Measurements from ENCODE around the gene HOXB13. TPM values are rescaled to one million over a fixed set of nuclear protein-coding genes. Genes with fewer than 3 reads are reported as not detected.

HOXB13 gene
- total and polyA plus RNA-seq, 2 of the 13 experiments (the other 11 are each of a cell fraction or from before 2014, with no cell fraction given) = not detected

GRCh38 chr17:48725288-48726064 lies 3.1 kb downstream of the HOXB13 start:
- intact Hi-C loops (cut with micrococcal nuclease; ENCODE audit: unreplicated experiment) = loop anchor here (2.0 kb wide), 1 partner anchor 153 kb away; no protein-coding TSS in a partner anchor
- TF ChIP-seq ZFP62 (CRISPR knock-in tag; IDR thresholded peaks at IDR 0.05) (no peak), YEATS2 (CRISPR knock-in tag; IDR thresholded peaks at IDR 0.05; ENCODE audit: borderline replicate concordance) (no peak), DBP (CRISPR knock-in tag; IDR thresholded peaks at IDR 0.05; ENCODE audit: not compliant biosample characterization) (no peak), ATF1 (CRISPR knock-in tag; IDR thresholded peaks at IDR 0.05) (no peak), THAP11 (CRISPR knock-in tag; IDR thresholded peaks at IDR 0.05) (no peak)
- H3K4me2 ChIP-seq (ENCODE audit: low read depth, low read length) = peak overlapping the region; percentile 11; the same call in 1 of the 2 replicates
- POLR2A ChIA-PET = interaction anchor here (1.0 to 1.6 kb wide), 2 partner anchors 65 to 153 kb away, joined by 4 to 5 read pairs; no protein-coding TSS in a partner anchor
- in situ Hi-C loops (cut with HindIII; ENCODE audit: extremely low pct_ligation_motif_present, low pct_unique_long_range_greater_than_20kb) = loop anchor here (5.0 kb wide), 2 partner anchors 62 to 152 kb away; no protein-coding TSS in a partner anchor
- no peaks in the 10 kb centered on the region for H4K20me1 ChIP-seq (ENCODE audit: insufficient read depth, low read length)
- no peak overlapping the region for H3K27ac ChIP-seq (ENCODE audit: extremely low read length, insufficient read depth, low read length)
- H2AFZ ChIP-seq (ENCODE audit: low read length) = no peak overlapping the region
- CTCF ChIA-PET (ENCODE audit: low intra/inter-chr PET ratio, low total read pairs) = interaction anchor here (0.6 to 3.8 kb wide), 3 partner anchors 65 to 153 kb away, joined by 3 to 47 read pairs (median 37); no protein-coding TSS in a partner anchor
- no peak for DNase-seq (ENCODE audit: low spot score)
- H3K4me1 ChIP-seq (ENCODE audit: insufficient read depth, low read length) = no peaks in the 10 kb centered on the region
- WGBS (ENCODE audit: low lambda C conversion rate) = 45% methylated on average over 22 of the region's 38 CpGs
- peaks cover 26 to 88% of the 10 kb centered on the region in 2 experiments for H3K27me3 ChIP-seq (ENCODE audit: control insufficient read depth in 1 of 2, insufficient read depth in 2 of 2, low read length in 2 of 2)
- no peaks in the 10 kb centered on the region for H3K79me2 ChIP-seq (ENCODE audit: insufficient read depth, low read length)
- no peaks in the 10 kb centered on the region for H3K36me3 ChIP-seq (replicated peaks in 1 of 2; ENCODE audit: control insufficient read depth in 1 of 2, insufficient read depth in 2 of 2, low read length in 2 of 2)
- no TSS peak for BruUV-seq (replicated peaks)
- no peak for ATAC-seq
- no peaks in the 10 kb centered on the region for H3K9me3 ChIP-seq (ENCODE audit: low read length)
- no peak overlapping the region for H3K9ac ChIP-seq (ENCODE audit: insufficient read depth, low read depth, low read length)
- no peak for FAIRE-seq
- H3K4me3 ChIP-seq (replicated peaks in 1 of 3; ENCODE audit: insufficient read depth in 1 of 3, low read depth in 2 of 3, low read length in 3 of 3) = no peak overlapping the region

GRCh38 chr17:48725004-48725287 lies 3.6 kb downstream of the HOXB13 start:
- Histone ChIP-seq H3K9ac (ENCODE audit: insufficient read depth, low read depth, low read length) (no peak overlapping the region), H3K27me3 (ENCODE audit: control insufficient read depth in 1 of 2, insufficient read depth in 2 of 2, low read length in 2 of 2) (peaks cover 26 to 87% of the 10 kb centered on the region in 2 experiments), H3K4me3 (replicated peaks in 1 of 3; ENCODE audit: insufficient read depth in 1 of 3, low read depth in 2 of 3, low read length in 3 of 3) (no peak overlapping the region; a peak in 1 of 6 replicates), H3K79me2 (ENCODE audit: insufficient read depth, low read length) (no peaks in the 10 kb centered on the region), H3K27ac (ENCODE audit: extremely low read length, insufficient read depth, low read length) (no peak overlapping the region), H3K4me1 (ENCODE audit: insufficient read depth, low read length) (no peaks in the 10 kb centered on the region), H3K9me3 (ENCODE audit: low read length) (no peaks in the 10 kb centered on the region), H2AFZ (ENCODE audit: low read length) (no peak overlapping the region), H3K36me3 (replicated peaks in 1 of 2; ENCODE audit: control insufficient read depth in 1 of 2, insufficient read depth in 2 of 2, low read length in 2 of 2) (no peaks in the 10 kb centered on the region), H3K4me2 (ENCODE audit: low read depth, low read length) (peak overlapping the region; percentile 11; the same call in 1 of the 2 replicates), H4K20me1 (ENCODE audit: insufficient read depth, low read length) (no peaks in the 10 kb centered on the region)
- no TSS peak for BruUV-seq (replicated peaks)
- intact Hi-C loops (cut with micrococcal nuclease; ENCODE audit: unreplicated experiment) = loop anchor here (2.0 kb wide), 1 partner anchor 154 kb away; no protein-coding TSS in a partner anchor
- TF ChIP-seq CREB1 (IDR thresholded peaks at IDR 0.05) (no peak), CREB1 (CRISPR knock-in tag; IDR thresholded peaks at IDR 0.05) (no peak), SPEN (CRISPR knock-in tag; IDR thresholded peaks at IDR 0.05; ENCODE audit: low read depth) (no peak), RELA (CRISPR knock-in tag; IDR thresholded peaks at IDR 0.05) (no peak), JUN (CRISPR knock-in tag; IDR thresholded peaks at IDR 0.05) (no peak)
- DNase-seq (ENCODE audit: low spot score) (no peak), FAIRE-seq (no peak), ATAC-seq (peak; percentile 10)
- in situ Hi-C loops (cut with HindIII; ENCODE audit: extremely low pct_ligation_motif_present, low pct_unique_long_range_greater_than_20kb) = loop anchor here (5.0 kb wide), 2 partner anchors 62 to 152 kb away; no protein-coding TSS in a partner anchor
- POLR2A ChIA-PET = interaction anchor here (1.0 to 1.6 kb wide), 2 partner anchors 66 to 154 kb away, joined by 4 to 5 read pairs; no protein-coding TSS in a partner anchor
- 9% methylated on average over 16 of the region's 16 CpGs for WGBS (ENCODE audit: low lambda C conversion rate)
- CTCF ChIA-PET (ENCODE audit: low intra/inter-chr PET ratio, low total read pairs) = interaction anchor here (0.6 to 3.8 kb wide), 4 partner anchors 66 to 160 kb away, joined by 3 to 47 read pairs (median 22); no protein-coding TSS in a partner anchor

All from HepG2 (cell line).